Gastrocnemius medialis (tissue), 4 donors: ENCODE measurements around the gene MRM2. TPM values are rescaled to one million over a fixed set of nuclear protein-coding genes. Genes with fewer than 3 reads are reported as not detected.

Experiments
- ATAC-seq, 2 donors: fragments of 150-250 bp; one replicate each; pipeline ENCODE4 v1.9.1; 2016
- DNase-seq, 2 donors: peaks; one replicate each; pipeline ENCODE4 v3.0.0-alpha.2; 2019
- H3K27ac ChIP-seq, 4 donors: fragments of 200-600 bp; sonication (generic); 1 replicate in 1 of 4; 2 replicates in 3 of 4; pipeline ENCODE4 v1.5.1; 2016 to 2018; ENCODE audit warnings: mild to moderate bottlenecking in 2 of 4, moderate library complexity in 1 of 4
- H3K27me3 ChIP-seq, 3 donors: fragments of 200-600 bp; sonication (generic) in 2 of 3; 1 replicate in 1 of 3; 2 replicates in 2 of 3; pipeline versions ENCODE4 v1.5.1 to v1.6.0; 2016 to 2019; ENCODE audit warnings: mild to moderate bottlenecking in 1 of 3, moderate library complexity in 1 of 3
- H3K36me3 ChIP-seq, 2 donors: fragments of 200-600 bp; sonication (generic) in 1 of 2; one replicate each; pipeline ENCODE4 v1.5.1; 2017 to 2018
- H3K4me1 ChIP-seq, 2 donors: fragments of 200-600 bp; sonication (generic) in 1 of 2; one replicate each; pipeline ENCODE4 v1.5.1; 2016 to 2017; ENCODE audit warnings: mild to moderate bottlenecking in 2 of 2
- H3K4me3 ChIP-seq, 4 donors: fragments of 200-600 bp; sonication (generic) in 3 of 4; 1 replicate in 1 of 4; 2 replicates in 3 of 4; pipeline ENCODE4 v1.5.1; 2016 to 2019; ENCODE audit warnings: mild to moderate bottlenecking in 2 of 4
- H3K9me3 ChIP-seq, 3 donors: fragments of 200-600 bp; sonication (generic) in 2 of 3; 1 replicate in 1 of 3; 2 replicates in 2 of 3; pipeline ENCODE4 v1.5.1; 2016 to 2019
- CTCF ChIP-seq, 5 experiments: fragments of 450-650 bp in 3 of 5; fragments of 200-600 bp in 2 of 5; sonication (generic) in 2 of 5; IDR thresholded peaks in 4 of 5; conservative IDR thresholded peaks in 1 of 5; 1 replicate in 4 of 5; 2 replicates in 1 of 5; pipeline ENCODE4 v1.5.1; 2016 to 2019; ENCODE audit warnings: antibody characterized with exemption in 5 of 5, mild to moderate bottlenecking in 3 of 5, moderate library complexity in 3 of 5
- POLR2A ChIP-seq, 2 donors: fragments of 450-650 bp; IDR thresholded peaks; one replicate each; pipeline ENCODE4 v1.6.1; 2017; ENCODE audit warnings: antibody characterized with exemption in 2 of 2, mild to moderate bottlenecking in 2 of 2, moderate library complexity in 2 of 2
- in situ Hi-C, 4 donors: fragments of 200-750 bp; cut with MboI; loops; one replicate each; pipeline versions ENCODE4 v1.15.0 to v1.8.0; 2017; ENCODE audit warnings: low sequenced_read_pairs in 4 of 4
- intact Hi-C: fragments of 100-400 bp; cut with DNase I; formaldehyde crosslinking; loops from one replicate; pipeline ENCODE4 v1.15.1; 2023; ENCODE audit warnings: low total_unique reads
- total RNA-seq, 4 donors: library from RNA; depleted of rRNA; stranded (reverse); fragments of >200 nt; gene quantifications; one replicate each; pipeline versions ENCODE4 v1.1.0 to v1.2.3, GENCODE V29; 2016

The MRM2 gene
- total RNA-seq, 4 donors from 2014 or later: 14.1 to 41.7 (median 16.9) TPM

GRCh38 chr7:2230226-2230625, 11.8 kb downstream of the MRM2 start:
- Histone ChIP-seq H3K4me1 (peaks cover 16 to 25% of the 10 kb centered on the region in 2 donors), H3K4me3 (no peak overlapping the region), H3K36me3 (peaks cover 0 to 39% of the 10 kb centered on the region in 2 donors), H3K27me3 (no peaks in the 10 kb centered on the region), H3K27ac (no peak overlapping the region), H3K9me3 (no peaks in the 10 kb centered on the region)
- intact Hi-C loops: loop anchor here (5.0 kb wide), 2 partner anchors 82 to 172 kb away; partner anchors contain the start of genes CHST12 and SNX8
- ATAC-seq: no peak
- in situ Hi-C loops: no loop called here
- TF ChIP-seq POLR2A (IDR thresholded peaks at IDR 0.05): no peak
- TF ChIP-seq CTCF (IDR thresholded peaks at IDR 0.05 in 4 of 5, conservative IDR thresholded peaks at IDR 0.05 in 1 of 5): no peak
- no peak for DNase-seq

- no peak for DNase-seq
- Histone ChIP-seq H3K9me3 (no peaks in the 10 kb centered on the region), H3K4me1 (peaks cover 21 to 32% of the 10 kb centered on the region in 2 donors), H3K27me3 (no peaks in the 10 kb centered on the region), H3K4me3 (no peak overlapping the region), H3K36me3 (peaks cover 0 to 31% of the 10 kb centered on the region in 2 donors), H3K27ac (no peak overlapping the region)
- no peak for ATAC-seq
- in situ Hi-C loops: no loop called here
- no peak for TF ChIP-seq CTCF (IDR thresholded peaks at IDR 0.05 in 4 of 5, conservative IDR thresholded peaks at IDR 0.05 in 1 of 5)
- no peak for TF ChIP-seq POLR2A (IDR thresholded peaks at IDR 0.05)
- intact Hi-C loops: no loop called here
Measured at GRCh38 chr7:2229467-2229866, 12.5 kb downstream of the MRM2 start.

- H3K4me1 ChIP-seq: peaks cover 26 to 37% of the 10 kb centered on the region in 2 donors
- H3K36me3 ChIP-seq: peaks cover 0 to 29% of the 10 kb centered on the region in 2 donors
- intact Hi-C loops (no loop called here), in situ Hi-C loops (no loop called here)
- H3K27me3 ChIP-seq: no peaks in the 10 kb centered on the region
- no peak overlapping the region for H3K4me3 ChIP-seq
- TF ChIP-seq CTCF (IDR thresholded peaks at IDR 0.05 in 4 of 5, conservative IDR thresholded peaks at IDR 0.05 in 1 of 5) (no peak), POLR2A (IDR thresholded peaks at IDR 0.05) (no peak)
- ATAC-seq (no peak), DNase-seq (no peak)
- no peak overlapping the region for H3K27ac ChIP-seq
- H3K9me3 ChIP-seq: no peaks in the 10 kb centered on the region
Measured at GRCh38 chr7:2228921-2229320, 13.1 kb downstream of the MRM2 start.

GRCh38 chr7:2227699-2228098, 14.3 kb downstream of the MRM2 start:
- H3K27me3 ChIP-seq: no peaks in the 10 kb centered on the region
- TF ChIP-seq POLR2A (IDR thresholded peaks at IDR 0.05) (no peak), CTCF (IDR thresholded peaks at IDR 0.05 in 4 of 5, conservative IDR thresholded peaks at IDR 0.05 in 1 of 5) (no peak)
- no peaks in the 10 kb centered on the region for H3K9me3 ChIP-seq
- H3K4me1 ChIP-seq: peaks cover 27 to 37% of the 10 kb centered on the region in 2 donors
- peaks cover 0 to 29% of the 10 kb centered on the region in 2 donors for H3K36me3 ChIP-seq
- intact Hi-C loops (no loop called here), in situ Hi-C loops (no loop called here)
- DNase-seq (no peak), ATAC-seq (no peak)
- H3K4me3 ChIP-seq: no peak overlapping the region
- no peak overlapping the region for H3K27ac ChIP-seq

- no peak for TF ChIP-seq CTCF (IDR thresholded peaks at IDR 0.05 in 4 of 5, conservative IDR thresholded peaks at IDR 0.05 in 1 of 5)
- no peak for TF ChIP-seq POLR2A (IDR thresholded peaks at IDR 0.05)
- no peak for ATAC-seq
- intact Hi-C loops: no loop called here
- in situ Hi-C loops: no loop called here
- DNase-seq: no peak
- no peaks in the 10 kb centered on the region for H3K9me3 ChIP-seq
- peak overlapping the region in 3 of 4 donors; percentile 69 to 82 (median 80) for H3K27ac ChIP-seq
- H3K36me3 ChIP-seq: peaks cover 0 to 40% of the 10 kb centered on the region in 2 donors
- H3K27me3 ChIP-seq: no peaks in the 10 kb centered on the region
- H3K4me3 ChIP-seq: no peak overlapping the region
- H3K4me1 ChIP-seq: peaks cover 14 to 22% of the 10 kb centered on the region in 2 donors
Measured at GRCh38 chr7:2225830-2226229, 16.2 kb downstream of the MRM2 start.
